Immature natural killer cell (primary cell): Measurements from ENCODE around the gene P4HTM. TPM values are rescaled to one million over a fixed set of nuclear protein-coding genes. Genes with fewer than 3 reads are reported as not detected.

Experiments
- DNase-seq, 3 donors: peaks; one replicate each; pipeline ENCODE4 v3.0.0; 2022; ENCODE audit warnings: mixed read lengths in 1 of 3
- H3K27ac Mint-ChIP-seq, 6 donors: one replicate each; pipeline ENCODE4 v1.8.0; 2020; ENCODE audit warnings: mixed read lengths in 6 of 6, mild to moderate bottlenecking in 5 of 6, inconsistent platforms in 4 of 6, moderate library complexity in 3 of 6
- H3K27me3 Mint-ChIP-seq, 3 donors: one replicate each; pipeline ENCODE4 v1.8.0; 2020 to 2021; ENCODE audit warnings: low read depth in 3 of 3, mild to moderate bottlenecking in 3 of 3, mixed read lengths in 3 of 3, moderate library complexity in 3 of 3, inconsistent platforms in 1 of 3
- H3K36me3 Mint-ChIP-seq, 3 donors: one replicate each; pipeline ENCODE4 v1.8.0; 2020; ENCODE audit warnings: mixed read lengths in 3 of 3, inconsistent platforms in 2 of 3, mild to moderate bottlenecking in 2 of 3
- H3K4me1 Mint-ChIP-seq, 2 donors: one replicate each; pipeline ENCODE4 v1.8.0; 2020; ENCODE audit warnings: inconsistent platforms in 2 of 2, mild to moderate bottlenecking in 2 of 2, mixed read lengths in 2 of 2, moderate library complexity in 1 of 2
- H3K4me3 Mint-ChIP-seq, 5 donors: one replicate each; pipeline ENCODE4 v1.8.0; 2020; ENCODE audit warnings: mild to moderate bottlenecking in 5 of 5, mixed read lengths in 5 of 5, inconsistent platforms in 3 of 5, moderate library complexity in 3 of 5
- H3K9me3 Mint-ChIP-seq, 6 donors: one replicate each; pipeline ENCODE4 v1.8.0; 2020; ENCODE audit warnings: mild to moderate bottlenecking in 6 of 6, mixed read lengths in 6 of 6, inconsistent platforms in 4 of 6, moderate library complexity in 3 of 6
- polyA plus RNA-seq, 3 donors: library from polyadenylated mRNA; unstranded; fragments of 300-500 nt; fragmentation: Illumina TruSeq; gene quantifications; one replicate each; pipeline ENCODE4 v1.2.3, GENCODE V29; 2021

P4HTM gene
- polyA plus RNA-seq, 3 donors from 2014 or later: 16.8 to 26.8 (median 24.9) TPM

- H3K36me3 Mint-ChIP-seq: peaks cover 3 to 36% (median 23%) of the 10 kb centered on the region in 3 donors
- H3K4me1 Mint-ChIP-seq: peaks cover 15 to 19% of the 10 kb centered on the region in 2 donors
- H3K9me3 Mint-ChIP-seq: no peaks in the 10 kb centered on the region
- no peak for DNase-seq
- no peak overlapping the region for H3K4me3 Mint-ChIP-seq
- no peaks in the 10 kb centered on the region for H3K27me3 Mint-ChIP-seq
- H3K27ac Mint-ChIP-seq: peak overlapping the region in 4 of 6 donors; percentile 36 to 80 (median 46)
These were observed 23.7 kb upstream of the P4HTM start for GRCh38 chr3:48966367-48966766.

DNA sequence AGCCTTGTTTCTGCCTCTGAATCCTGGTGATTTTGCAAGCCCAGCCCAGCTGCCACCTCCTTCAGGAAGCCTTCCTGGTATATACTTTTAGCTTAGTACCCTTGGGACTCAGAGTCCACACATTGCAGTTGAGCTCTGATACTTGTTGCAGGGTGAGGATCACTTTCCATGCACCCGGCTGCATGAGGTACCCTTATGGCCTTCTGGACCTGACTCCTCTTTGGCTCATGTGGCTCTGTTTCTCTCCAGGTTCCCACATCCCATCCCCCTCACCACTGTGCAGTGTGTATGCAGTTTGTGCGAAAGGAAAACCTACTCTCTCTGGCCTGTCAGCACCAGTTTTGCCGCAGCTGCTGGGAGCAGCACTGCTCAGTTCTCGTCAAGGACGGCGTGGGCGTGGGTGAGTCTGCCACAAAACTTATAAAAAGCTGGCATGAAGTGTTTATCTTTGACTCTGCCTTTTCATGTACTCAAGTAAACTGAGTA is 23.1 kb upstream of the P4HTM start:
- H3K27ac Mint-ChIP-seq: peak overlapping the region in 5 of 6 donors; percentile 36 to 80 (median 52)
- no peaks in the 10 kb centered on the region for H3K27me3 Mint-ChIP-seq
- H3K4me1 Mint-ChIP-seq: peaks cover 15 to 19% of the 10 kb centered on the region in 2 donors
- peaks cover 3 to 42% (median 28%) of the 10 kb centered on the region in 3 donors for H3K36me3 Mint-ChIP-seq
- no peak for DNase-seq
- H3K9me3 Mint-ChIP-seq: no peaks in the 10 kb centered on the region
- peak overlapping the region in 1 of 5 donors; percentile 3 for H3K4me3 Mint-ChIP-seq

GRCh38 chr3:48970586-48970985 is 19.5 kb upstream of the P4HTM start:
- no peak overlapping the region for H3K4me3 Mint-ChIP-seq
- H3K36me3 Mint-ChIP-seq: peaks cover 10 to 49% (median 31%) of the 10 kb centered on the region in 3 donors
- no peak for DNase-seq
- no peak overlapping the region for H3K27ac Mint-ChIP-seq
- peaks cover 15 to 19% of the 10 kb centered on the region in 2 donors for H3K4me1 Mint-ChIP-seq
- no peaks in the 10 kb centered on the region for H3K27me3 Mint-ChIP-seq
- H3K9me3 Mint-ChIP-seq: no peaks in the 10 kb centered on the region

DNA sequence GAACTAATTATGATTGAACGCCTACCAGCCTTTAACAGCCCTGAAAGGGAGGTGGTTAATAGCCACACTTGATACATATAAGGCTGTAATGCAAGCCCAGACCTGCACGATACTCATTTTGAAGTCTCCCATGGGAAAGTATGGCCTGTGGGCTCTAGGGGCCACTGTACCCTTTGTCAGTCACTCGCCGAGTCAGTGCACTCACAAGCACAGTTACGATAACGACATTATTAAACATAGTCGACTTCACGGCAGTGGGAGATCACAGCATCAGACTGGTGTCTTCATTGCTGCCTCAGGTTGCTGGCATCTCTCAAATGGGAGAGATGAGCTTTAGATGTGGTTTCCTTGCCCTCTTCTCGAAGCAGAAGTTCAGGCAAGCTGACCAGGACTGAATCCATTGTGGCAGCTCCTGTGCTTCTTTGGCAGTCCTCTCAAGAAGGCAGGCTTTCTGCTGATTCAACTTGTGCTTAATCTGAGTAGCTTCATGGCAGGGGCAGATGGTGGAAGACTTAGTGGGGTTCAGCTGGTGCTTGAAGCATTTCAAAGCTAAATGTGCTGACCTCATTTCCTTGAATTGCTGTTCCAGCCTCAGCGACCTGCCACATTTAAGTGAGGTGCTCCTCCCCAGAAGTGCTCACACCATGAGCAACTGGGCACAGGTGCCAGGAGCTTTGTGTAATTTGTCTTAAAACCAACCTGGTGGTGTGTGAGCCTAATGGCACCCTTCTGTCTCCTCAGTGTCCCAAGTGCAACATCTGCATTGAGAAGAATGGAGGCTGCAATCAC is 15.8 kb upstream of the P4HTM start:
- no peaks in the 10 kb centered on the region for H3K4me1 Mint-ChIP-seq
- H3K36me3 Mint-ChIP-seq: peaks cover 16 to 57% (median 28%) of the 10 kb centered on the region in 3 donors
- no peak overlapping the region for H3K4me3 Mint-ChIP-seq
- no peak for DNase-seq
- no peaks in the 10 kb centered on the region for H3K9me3 Mint-ChIP-seq
- H3K27ac Mint-ChIP-seq: peak overlapping the region in 3 of 6 donors; percentile 28 to 71 (median 41)
- no peaks in the 10 kb centered on the region for H3K27me3 Mint-ChIP-seq

GRCh38 chr3:48979451-48979850 is 10.6 kb upstream of the P4HTM start:
- Mint-ChIP-seq H3K4me3 (no peak overlapping the region), H3K36me3 (peaks cover 15 to 64% (median 24%) of the 10 kb centered on the region in 3 donors)

GRCh38 chr3:48980295-48980694 is 9.7 kb upstream of the P4HTM start:
- Mint-ChIP-seq H3K4me3 (no peak overlapping the region), H3K27me3 (no peaks in the 10 kb centered on the region), H3K36me3 (peaks cover 17 to 56% (median 17%) of the 10 kb centered on the region in 3 donors), H3K27ac (no peak overlapping the region), H3K9me3 (no peaks in the 10 kb centered on the region), H3K4me1 (no peaks in the 10 kb centered on the region)
- DNase-seq: no peak

More at GRCh38 chr3:48979451-48979850, 10.6 kb upstream of the P4HTM start:
- Mint-ChIP-seq H3K9me3 (no peaks in the 10 kb centered on the region), H3K4me1 (no peaks in the 10 kb centered on the region), H3K27ac (no peak overlapping the region), H3K27me3 (no peaks in the 10 kb centered on the region)
- DNase-seq: no peak

DNA sequence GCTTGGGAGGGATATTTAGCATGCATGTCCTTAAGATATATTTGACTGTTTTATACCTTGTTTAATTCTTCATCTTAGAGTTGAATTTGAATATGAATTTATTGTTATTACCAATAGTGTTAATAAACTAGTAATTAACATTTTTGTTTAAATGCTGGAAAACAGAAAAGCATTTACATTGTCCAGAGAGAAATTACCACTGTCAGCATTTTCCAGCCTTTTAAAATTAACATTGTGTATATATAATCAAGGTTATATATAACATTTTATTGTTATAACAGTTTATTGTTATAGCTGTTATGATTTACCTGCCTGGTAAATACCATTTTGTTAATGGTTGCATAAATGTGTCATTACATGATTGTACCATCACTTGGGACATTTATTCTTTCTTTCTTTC is 8.0 kb upstream of the P4HTM start:
- Mint-ChIP-seq H3K4me1 (no peaks in the 10 kb centered on the region), H3K27ac (no peak overlapping the region), H3K36me3 (peaks cover 17 to 48% (median 17%) of the 10 kb centered on the region in 3 donors), H3K4me3 (no peak overlapping the region), H3K27me3 (peaks cover 0 to 3% (median 2%) of the 10 kb centered on the region in 3 donors), H3K9me3 (no peaks in the 10 kb centered on the region)
- no peak for DNase-seq

- H3K27me3 Mint-ChIP-seq: peaks cover 0 to 3% (median 2%) of the 10 kb centered on the region in 3 donors
- no peak for DNase-seq
- peaks cover 0 to 1% of the 10 kb centered on the region in 2 donors for H3K4me1 Mint-ChIP-seq
- peak overlapping the region in 2 of 6 donors; percentile 2 to 34 for H3K27ac Mint-ChIP-seq
- H3K4me3 Mint-ChIP-seq: no peak overlapping the region
- peaks cover 17 to 48% (median 17%) of the 10 kb centered on the region in 3 donors for H3K36me3 Mint-ChIP-seq
- H3K9me3 Mint-ChIP-seq: no peaks in the 10 kb centered on the region
These were observed 7.4 kb upstream of the P4HTM start for GRCh38 chr3:48982686-48983085.

DNA sequence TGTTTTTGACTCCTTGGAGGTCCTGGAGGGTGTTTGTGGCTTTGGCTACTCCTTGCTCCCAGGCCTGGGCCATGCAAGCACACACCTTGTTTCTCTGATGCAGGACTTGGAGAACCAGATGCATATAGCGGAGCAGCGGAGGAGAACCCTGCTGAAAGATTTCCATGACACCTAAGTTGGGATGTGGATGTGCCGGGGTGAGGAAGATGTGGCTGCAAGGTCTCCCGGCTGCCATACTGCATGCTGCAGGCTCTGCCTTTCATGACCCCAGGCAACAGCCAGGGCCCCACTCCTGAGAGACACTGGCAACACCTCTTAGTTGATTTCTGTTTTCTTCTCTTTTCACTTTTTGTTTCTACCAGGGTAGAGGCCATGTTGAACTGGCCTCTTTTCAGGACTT is 6.9 kb upstream of the P4HTM start:
- H3K27ac Mint-ChIP-seq: no peak overlapping the region
- H3K27me3 Mint-ChIP-seq: peaks cover 0 to 5% (median 4%) of the 10 kb centered on the region in 3 donors
- no peak overlapping the region for H3K4me3 Mint-ChIP-seq
- H3K4me1 Mint-ChIP-seq: peaks cover 3 to 5% of the 10 kb centered on the region in 2 donors
- H3K36me3 Mint-ChIP-seq: peaks cover 14 to 45% (median 17%) of the 10 kb centered on the region in 3 donors
- no peak for DNase-seq
- H3K9me3 Mint-ChIP-seq: no peaks in the 10 kb centered on the region

DNA sequence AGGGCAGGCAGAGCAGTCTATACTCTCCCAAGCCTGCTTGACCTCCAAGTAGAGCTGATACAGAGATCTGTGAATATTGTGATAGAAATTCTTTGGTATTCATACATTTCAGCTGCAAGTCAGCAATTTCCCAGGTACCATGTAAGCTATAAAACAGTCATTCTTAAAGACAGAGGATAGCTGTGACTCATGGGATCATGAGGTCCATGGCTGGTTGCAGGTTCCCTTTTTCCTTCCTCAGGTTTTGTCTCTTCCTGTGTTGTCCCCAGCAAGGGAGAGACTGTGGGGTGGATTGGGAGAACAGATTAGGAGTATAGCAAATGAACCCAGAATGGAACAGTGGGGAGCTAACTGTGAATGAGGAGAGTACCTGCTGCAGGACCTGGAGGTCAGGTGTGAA is 5.4 kb upstream of the P4HTM start:
- Mint-ChIP-seq H3K4me1 (peaks cover 12 to 17% of the 10 kb centered on the region in 2 donors), H3K27ac (peak overlapping the region in 1 of 6 donors; percentile 23), H3K36me3 (peaks cover 10 to 37% (median 10%) of the 10 kb centered on the region in 3 donors), H3K27me3 (peaks cover 0 to 9% (median 6%) of the 10 kb centered on the region in 3 donors), H3K4me3 (no peak overlapping the region), H3K9me3 (no peaks in the 10 kb centered on the region)
- no peak for DNase-seq

GRCh38 chr3:48985831-48986376 is 4.1 kb upstream of the P4HTM start:
- Mint-ChIP-seq H3K9me3 (no peaks in the 10 kb centered on the region), H3K27me3 (peaks cover 0 to 9% (median 6%) of the 10 kb centered on the region in 3 donors), H3K36me3 (peaks cover 5 to 31% (median 6%) of the 10 kb centered on the region in 3 donors), H3K27ac (peak overlapping the region in 3 of 6 donors; percentile 31 to 71 (median 56)), H3K4me3 (no peak overlapping the region), H3K4me1 (peaks cover 17 to 21% of the 10 kb centered on the region in 2 donors)
- DNase-seq: no peak

- peaks cover 0 to 9% (median 6%) of the 10 kb centered on the region in 3 donors for H3K27me3 Mint-ChIP-seq
- no peak for DNase-seq
- peaks cover 30 to 47% of the 10 kb centered on the region in 2 donors for H3K4me1 Mint-ChIP-seq
- H3K27ac Mint-ChIP-seq: peak overlapping the region; percentile 73 to 88 (median 84)
- H3K4me3 Mint-ChIP-seq: peak overlapping the region; percentile 87 to 92 (median 89)
- no peaks in the 10 kb centered on the region for H3K9me3 Mint-ChIP-seq
- H3K36me3 Mint-ChIP-seq: peaks cover 0 to 4% (median 0%) of the 10 kb centered on the region in 3 donors
These were observed 780 bp upstream of the P4HTM start for GRCh38 chr3:48989126-48989795.

DNA sequence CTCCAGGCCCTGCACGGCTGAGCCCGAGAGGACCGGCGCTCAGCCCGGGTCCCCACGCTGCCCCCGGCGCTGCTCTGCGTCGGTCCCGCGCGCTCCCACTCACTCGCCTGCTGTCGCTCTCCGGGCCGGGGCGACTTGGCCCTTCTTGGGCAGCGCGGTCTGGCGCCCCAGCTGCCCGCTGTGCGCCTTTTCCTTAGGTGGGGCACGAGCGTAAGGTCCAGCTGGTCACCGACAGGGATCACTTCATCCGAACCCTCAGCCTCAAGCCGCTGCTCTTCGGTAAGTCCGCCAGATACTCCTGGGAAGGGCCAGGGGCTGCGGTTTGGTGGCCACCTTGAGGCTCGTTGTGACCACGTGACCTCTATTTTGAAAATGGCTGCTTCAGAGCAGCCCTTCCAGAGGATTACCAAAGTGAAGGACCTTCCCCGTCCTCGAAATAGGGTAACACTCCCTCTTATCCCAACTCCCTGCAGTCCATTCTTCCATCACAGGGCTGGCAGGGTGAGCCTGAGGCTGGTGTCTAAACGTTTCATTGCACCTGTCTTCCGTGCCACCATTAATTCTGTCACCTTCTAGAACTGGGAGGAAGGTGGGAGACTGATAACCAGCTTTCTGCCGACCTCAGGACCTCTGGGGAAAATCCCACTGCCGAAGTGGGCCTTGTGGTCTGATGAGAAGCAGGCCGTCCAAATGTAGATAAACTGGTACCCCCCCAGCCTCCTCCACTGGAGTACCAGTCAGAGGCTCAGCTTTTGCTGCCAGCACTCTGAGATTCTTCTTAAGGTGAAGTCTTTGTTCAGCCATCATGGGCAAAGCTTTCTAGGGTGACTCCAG is 812 bp downstream of the P4HTM start:
- Mint-ChIP-seq H3K4me1 (peaks cover 32 to 47% of the 10 kb centered on the region in 2 donors), H3K27me3 (peaks cover 0 to 9% (median 5%) of the 10 kb centered on the region in 3 donors), H3K9me3 (no peaks in the 10 kb centered on the region), H3K4me3 (peak overlapping the region; percentile 84 to 91 (median 90)), H3K36me3 (peaks cover 0 to 4% (median 0%) of the 10 kb centered on the region in 3 donors), H3K27ac (peak overlapping the region; percentile 76 to 89 (median 85))
- peak; percentile 26 to 34 (median 29) for DNase-seq
